GM19452 (cell line): ENCODE data around the gene LARP4B.

Experiments used
- ATAC-seq: cut with Tn5 transposase; IDR thresholded peaks from one replicate; pipeline ENCODE4 v1.9.1; 2021; ENCODE audit not compliant: unreplicated experiment

The LARP4B gene

GRCh38 chr10:839550-840205, 91.8 kb downstream of the LARP4B start:
- no peak for ATAC-seq

GRCh38 chr10:836782-837181, 94.7 kb downstream of the LARP4B start:
- ATAC-seq: no peak

- no peak for ATAC-seq
Observed at GRCh38 chr10:834493-834892, 97.0 kb downstream of the LARP4B start.

GRCh38 chr10:829241-829640, 102.3 kb downstream of the LARP4B start:
- ATAC-seq: no peak

GRCh38 chr10:828191-828590, 103.3 kb downstream of the LARP4B start:
- no peak for ATAC-seq

GRCh38 chr10:824946-825345, 106.6 kb downstream of the LARP4B start:
- ATAC-seq: no peak

GRCh38 chr10:824497-824896, 107.0 kb downstream of the LARP4B start:
- no peak for ATAC-seq

GRCh38 chr10:822661-823367, 108.7 kb downstream of the LARP4B start:
- ATAC-seq: no peak

GRCh38 chr10:822197-822596, 109.3 kb downstream of the LARP4B start:
- no peak for ATAC-seq

- ATAC-seq: no peak
Observed at GRCh38 chr10:821322-821721, 110.2 kb downstream of the LARP4B start.

- no peak for ATAC-seq
Observed at GRCh38 chr10:819816-820215, 111.7 kb downstream of the LARP4B start.

GRCh38 chr10:819326-819725, 112.2 kb downstream of the LARP4B start:
- ATAC-seq: no peak

GRCh38 chr10:818526-819220, 112.8 kb downstream of the LARP4B start:
- ATAC-seq: no peak

GRCh38 chr10:818010-818409, 113.5 kb downstream of the LARP4B start:
- ATAC-seq: no peak

GRCh38 chr10:817371-817770, 114.1 kb downstream of the LARP4B start:
- ATAC-seq: no peak

- ATAC-seq: no peak
Observed at GRCh38 chr10:816958-817357, 114.5 kb downstream of the LARP4B start.

- ATAC-seq: no peak
Observed at GRCh38 chr10:816091-816477, 115.4 kb downstream of the LARP4B start.

GRCh38 chr10:815338-816090, 116.0 kb downstream of the LARP4B start:
- no peak for ATAC-seq

- no peak for ATAC-seq
Observed at GRCh38 chr10:814536-815302, 116.8 kb downstream of the LARP4B start.

- ATAC-seq: no peak
Observed at GRCh38 chr10:813286-813685, 118.2 kb downstream of the LARP4B start.

- no peak for ATAC-seq
Observed at GRCh38 chr10:812787-813186, 118.7 kb downstream of the LARP4B start.
